Neural crest cell (in vitro differentiated cells): ENCODE data around the gene FKBP5. TPM values are rescaled to one million over a fixed set of nuclear protein-coding genes. Genes with fewer than 3 reads are reported as not detected.
"Not testable (repeated sequence)": the region's sequence is repeated elsewhere in the genome, so short reads cannot be mapped to it uniquely, and the experiment has no call there.

Experiments
- DNase-seq: peaks from one replicate; pipeline ENCODE4 v3.0.0; 2021; ENCODE audit warnings: low read depth, mixed read lengths, low spot score
- H3K27ac Mint-ChIP-seq: one replicate; pipeline ENCODE4 v1.8.0; 2021; ENCODE audit warnings: mild to moderate bottlenecking, mixed read lengths; ENCODE audit not compliant: unreplicated experiment
- H3K27me3 Mint-ChIP-seq: 2 replicates; pipeline ENCODE4 v1.8.0; 2021; ENCODE audit warnings: low read depth, mild to moderate bottlenecking, mixed read lengths
- H3K36me3 Mint-ChIP-seq: 2 replicates; pipeline ENCODE4 v1.8.0; 2021; ENCODE audit warnings: low read depth, mild to moderate bottlenecking, mixed read lengths
- H3K4me1 Mint-ChIP-seq: 2 replicates; pipeline ENCODE4 v1.8.0; 2021; ENCODE audit warnings: mixed read lengths
- H3K4me3 Mint-ChIP-seq: one replicate; pipeline ENCODE4 v1.8.0; 2021; ENCODE audit warnings: mild to moderate bottlenecking, mixed read lengths
- H3K9me3 Mint-ChIP-seq: 2 replicates; pipeline ENCODE4 v1.8.0; 2021; ENCODE audit warnings: mixed read lengths
- total RNA-seq: library from RNA; stranded (reverse); gene quantifications from 2 replicates; pipeline ENCODE4 v1.2.1, GENCODE V29; 2021
- TF ChIP-seq, protein P1 (sequence below): fragments of 200-600 bp; sonication (generic); conservative IDR thresholded peaks from 2 replicates; pipeline ENCODE4 v1.5.0; 2021; ENCODE audit warnings: antibody characterized with exemption, mild to moderate bottlenecking

FKBP5 gene
- total RNA-seq, 1 donor from 2014 or later, result 39.6 TPM

DNA sequence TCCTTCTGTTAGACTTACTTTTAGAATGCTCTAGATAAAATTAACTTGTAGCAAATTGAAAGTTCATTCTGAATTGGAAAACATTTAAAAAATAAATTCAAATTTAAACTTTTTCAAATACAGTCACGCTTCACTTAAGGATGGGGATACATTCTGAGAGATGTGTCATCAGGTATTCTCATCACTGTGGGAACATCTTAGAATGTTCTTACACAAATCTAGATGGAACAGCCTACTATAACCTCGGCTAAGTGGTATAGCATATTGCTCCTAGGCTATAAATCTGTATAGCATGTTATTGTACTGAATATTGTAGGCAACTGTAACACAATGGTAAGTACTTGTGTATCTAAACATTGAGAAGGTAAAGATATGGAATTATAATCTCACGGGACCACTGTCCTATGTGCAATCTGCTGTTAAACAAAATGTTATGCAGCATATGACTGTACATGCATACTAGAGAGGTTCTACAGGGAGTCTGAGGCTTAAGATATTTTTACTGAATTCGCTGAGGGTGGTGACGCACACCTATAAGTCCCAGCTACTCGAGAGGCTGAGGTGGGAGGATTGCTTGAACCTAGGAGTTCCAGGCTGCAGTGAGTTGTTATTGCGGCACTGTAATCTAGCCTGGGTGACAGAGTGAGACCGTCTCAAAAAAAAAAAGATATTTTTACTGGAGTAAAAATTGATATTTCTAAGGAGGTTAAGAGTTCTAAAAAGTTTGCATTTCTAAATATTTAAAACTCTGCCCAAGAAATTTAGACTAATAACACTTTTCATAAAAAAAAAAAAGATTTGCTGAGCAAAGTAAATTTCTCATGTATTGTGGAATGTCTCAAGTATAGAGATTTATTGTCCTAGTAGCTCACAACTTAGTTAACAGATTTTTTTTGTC is 88.7 kb downstream of the FKBP5 start:
- no peak for DNase-seq
- Mint-ChIP-seq H3K9me3 (no peaks in the 10 kb centered on the region), H3K27me3 (no peaks in the 10 kb centered on the region), H3K27ac (no peak overlapping the region), H3K4me3 (no peak overlapping the region), H3K36me3 (peaks cover 2% of the 10 kb centered on the region), H3K4me1 (peaks cover 41% of the 10 kb centered on the region)
- TF ChIP-seq, protein P1, sequence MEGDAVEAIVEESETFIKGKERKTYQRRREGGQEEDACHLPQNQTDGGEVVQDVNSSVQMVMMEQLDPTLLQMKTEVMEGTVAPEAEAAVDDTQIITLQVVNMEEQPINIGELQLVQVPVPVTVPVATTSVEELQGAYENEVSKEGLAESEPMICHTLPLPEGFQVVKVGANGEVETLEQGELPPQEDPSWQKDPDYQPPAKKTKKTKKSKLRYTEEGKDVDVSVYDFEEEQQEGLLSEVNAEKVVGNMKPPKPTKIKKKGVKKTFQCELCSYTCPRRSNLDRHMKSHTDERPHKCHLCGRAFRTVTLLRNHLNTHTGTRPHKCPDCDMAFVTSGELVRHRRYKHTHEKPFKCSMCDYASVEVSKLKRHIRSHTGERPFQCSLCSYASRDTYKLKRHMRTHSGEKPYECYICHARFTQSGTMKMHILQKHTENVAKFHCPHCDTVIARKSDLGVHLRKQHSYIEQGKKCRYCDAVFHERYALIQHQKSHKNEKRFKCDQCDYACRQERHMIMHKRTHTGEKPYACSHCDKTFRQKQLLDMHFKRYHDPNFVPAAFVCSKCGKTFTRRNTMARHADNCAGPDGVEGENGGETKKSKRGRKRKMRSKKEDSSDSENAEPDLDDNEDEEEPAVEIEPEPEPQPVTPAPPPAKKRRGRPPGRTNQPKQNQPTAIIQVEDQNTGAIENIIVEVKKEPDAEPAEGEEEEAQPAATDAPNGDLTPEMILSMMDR, result no peak

DNA sequence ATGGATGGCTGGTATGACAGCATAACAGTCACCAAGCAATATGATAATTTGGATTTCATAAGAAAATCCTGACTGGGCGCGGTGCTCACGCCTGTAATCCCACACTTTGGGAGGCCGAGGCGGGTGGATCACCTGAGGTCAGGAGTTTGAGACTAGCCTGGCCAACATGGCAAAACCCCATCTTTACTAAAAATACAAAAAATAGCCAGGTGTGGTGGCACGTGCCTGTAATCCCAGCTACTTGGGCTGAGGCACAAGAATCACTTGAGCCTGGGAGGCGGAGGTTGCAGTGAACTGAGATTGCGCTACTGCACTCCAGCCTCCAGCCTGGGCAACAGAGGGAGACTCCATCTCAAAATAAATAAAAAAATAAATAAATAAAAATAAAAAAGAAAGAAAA is 90.1 kb downstream of the FKBP5 start:
- H3K4me3 Mint-ChIP-seq, H3K36me3 Mint-ChIP-seq: not testable (repeated sequence)

DNA sequence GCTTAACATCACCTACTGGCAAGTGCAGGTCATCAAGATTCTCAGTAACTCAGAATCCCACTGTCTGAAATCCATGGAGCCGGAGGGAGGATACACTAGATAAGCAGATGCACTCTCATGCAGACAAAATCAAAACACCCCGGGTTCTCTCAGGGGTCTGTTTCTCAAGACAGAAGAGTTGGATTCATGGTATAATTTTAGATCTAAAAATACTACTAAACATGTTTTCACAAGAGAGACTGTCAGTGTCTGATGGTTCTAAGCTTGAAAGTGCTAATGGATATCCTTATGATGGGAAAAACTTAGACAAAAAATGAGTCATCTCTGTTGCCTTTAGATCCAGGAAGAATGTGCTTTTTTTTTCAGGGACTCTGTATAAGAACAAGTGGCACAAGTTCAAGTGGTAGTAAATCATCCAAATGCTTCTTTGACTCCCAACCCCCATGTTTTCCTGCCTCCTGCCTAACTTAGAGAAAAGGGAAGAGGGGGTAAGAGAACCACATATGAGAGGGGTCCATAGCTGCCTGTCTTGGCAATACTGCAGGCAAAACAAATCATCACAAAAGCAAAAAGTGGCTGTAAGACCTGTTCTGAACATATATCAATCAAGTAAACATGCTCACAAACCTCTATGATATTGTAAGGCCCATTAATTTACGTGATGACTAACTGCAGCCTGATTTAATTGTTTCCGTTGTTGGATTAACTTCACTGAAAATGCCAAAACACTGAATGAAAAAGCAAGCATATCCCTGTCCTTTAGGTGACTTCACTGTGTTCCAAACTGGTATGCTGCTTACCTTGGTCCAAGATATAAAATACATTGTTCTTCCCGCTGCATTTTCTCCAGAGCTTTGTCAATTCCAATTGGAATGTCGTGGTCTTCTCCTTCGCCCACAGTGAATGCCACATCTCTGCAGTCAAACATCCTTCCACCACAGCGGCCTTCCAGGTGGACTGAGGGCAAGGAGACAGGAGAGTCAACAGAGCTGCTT is 92.0 kb downstream of the FKBP5 start:
- DNase-seq, result no peak
- H3K9me3 Mint-ChIP-seq, result no peaks in the 10 kb centered on the region
- no peak overlapping the region for H3K4me3 Mint-ChIP-seq
- H3K36me3 Mint-ChIP-seq, result peaks cover 4% of the 10 kb centered on the region
- H3K27me3 Mint-ChIP-seq, result no peaks in the 10 kb centered on the region
- H3K27ac Mint-ChIP-seq, result no peak overlapping the region
- peaks cover 26% of the 10 kb centered on the region for H3K4me1 Mint-ChIP-seq
- TF ChIP-seq, protein P1, result no peak

More for the DNA sequence above, 90.1 kb downstream of the FKBP5 start:
- H3K4me1 Mint-ChIP-seq, result peaks cover 41% of the 10 kb centered on the region
- not testable (repeated sequence) for H3K9me3 Mint-ChIP-seq, H3K27me3 Mint-ChIP-seq, H3K27ac Mint-ChIP-seq, DNase-seq

DNA sequence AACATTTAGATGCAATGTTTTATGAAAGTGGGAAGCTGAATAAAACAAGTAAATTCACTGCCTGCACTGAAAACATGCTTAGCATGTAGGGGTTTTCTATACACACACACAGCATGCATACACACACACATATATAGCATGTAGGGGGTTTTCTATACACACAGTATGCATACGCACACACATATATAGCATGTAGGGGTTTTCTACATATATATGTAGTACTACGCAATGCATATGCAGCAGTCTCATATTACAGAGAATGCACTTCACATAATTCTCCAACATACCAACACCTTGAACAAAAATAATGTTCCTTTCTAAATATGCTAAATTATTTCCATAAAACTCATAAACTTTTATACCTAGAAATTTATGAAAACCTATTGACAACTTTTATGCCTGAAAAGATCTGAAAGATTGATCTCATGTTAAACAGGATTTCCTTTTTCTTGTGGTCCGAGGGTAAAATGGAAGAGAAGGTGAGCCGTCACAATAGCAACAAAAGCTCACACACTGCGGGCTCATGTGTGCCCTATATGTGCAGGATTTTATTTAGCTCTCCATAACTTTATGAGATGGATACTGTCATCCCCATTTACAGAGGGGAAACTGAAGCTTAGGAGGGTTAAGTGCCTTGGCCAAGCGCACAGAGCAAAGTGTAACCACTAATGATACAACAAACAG is 94.1 kb downstream of the FKBP5 start:
- Mint-ChIP-seq H3K27me3 (no peaks in the 10 kb centered on the region), H3K4me1 (peaks cover 10% of the 10 kb centered on the region), H3K4me3 (no peak overlapping the region), H3K9me3 (no peaks in the 10 kb centered on the region), H3K27ac (no peak overlapping the region), H3K36me3 (peaks cover 4% of the 10 kb centered on the region)
- DNase-seq, result no peak
- TF ChIP-seq, protein P1, result no peak

DNA sequence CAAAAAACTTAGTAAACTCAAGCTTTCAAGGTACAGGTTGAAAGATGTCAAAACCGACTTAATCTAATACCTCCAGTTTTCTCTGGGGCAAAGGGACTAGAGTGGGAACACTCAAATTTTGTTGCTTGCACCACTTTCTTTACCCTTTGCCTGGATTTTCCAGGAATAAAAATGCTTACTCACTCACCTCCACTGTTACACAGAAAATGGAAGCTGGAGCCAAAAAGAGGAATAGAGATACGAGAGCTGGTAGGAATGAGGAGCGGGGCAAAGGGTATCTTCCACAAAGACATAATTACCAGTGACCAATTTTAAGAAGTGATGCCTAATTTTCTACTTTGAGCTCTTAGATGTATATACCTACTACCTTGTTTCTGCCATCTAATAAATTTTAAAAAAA is 96.5 kb downstream of the FKBP5 start:
- H3K4me1 Mint-ChIP-seq, result peaks cover 9% of the 10 kb centered on the region
- TF ChIP-seq, protein P1, result no peak
- H3K9me3 Mint-ChIP-seq, result no peaks in the 10 kb centered on the region
- no peak overlapping the region for H3K4me3 Mint-ChIP-seq
- H3K27ac Mint-ChIP-seq, result no peak overlapping the region
- H3K27me3 Mint-ChIP-seq, result no peaks in the 10 kb centered on the region
- peaks cover 3% of the 10 kb centered on the region for H3K36me3 Mint-ChIP-seq
- DNase-seq, result no peak
